Activated naive CD8-positive, alpha-beta T cell (primary cell): Measurements from ENCODE around the gene MBOAT2.
"Not testable (repeated sequence)": the region's sequence is repeated elsewhere in the genome, so short reads cannot be mapped to it uniquely, and the experiment has no call there.

Source experiments
- H3K27ac Mint-ChIP-seq: one replicate; pipeline ENCODE4 v1.8.0; 2021; ENCODE audit warnings: mixed read lengths
- H3K27me3 Mint-ChIP-seq: one replicate; pipeline ENCODE4 v1.8.0; 2021; ENCODE audit warnings: mixed read lengths
- H3K36me3 Mint-ChIP-seq: one replicate; pipeline ENCODE4 v1.8.0; 2021; ENCODE audit warnings: mixed read lengths
- H3K4me1 Mint-ChIP-seq: one replicate; pipeline ENCODE4 v1.8.0; 2021; ENCODE audit warnings: low read depth, mixed read lengths
- H3K4me3 Mint-ChIP-seq: one replicate; pipeline ENCODE4 v1.8.0; 2021; ENCODE audit warnings: mild to moderate bottlenecking, mixed read lengths
- H3K9me3 Mint-ChIP-seq: one replicate; pipeline ENCODE4 v1.8.0; 2021; ENCODE audit warnings: low read depth, mixed read lengths

The MBOAT2 gene

DNA sequence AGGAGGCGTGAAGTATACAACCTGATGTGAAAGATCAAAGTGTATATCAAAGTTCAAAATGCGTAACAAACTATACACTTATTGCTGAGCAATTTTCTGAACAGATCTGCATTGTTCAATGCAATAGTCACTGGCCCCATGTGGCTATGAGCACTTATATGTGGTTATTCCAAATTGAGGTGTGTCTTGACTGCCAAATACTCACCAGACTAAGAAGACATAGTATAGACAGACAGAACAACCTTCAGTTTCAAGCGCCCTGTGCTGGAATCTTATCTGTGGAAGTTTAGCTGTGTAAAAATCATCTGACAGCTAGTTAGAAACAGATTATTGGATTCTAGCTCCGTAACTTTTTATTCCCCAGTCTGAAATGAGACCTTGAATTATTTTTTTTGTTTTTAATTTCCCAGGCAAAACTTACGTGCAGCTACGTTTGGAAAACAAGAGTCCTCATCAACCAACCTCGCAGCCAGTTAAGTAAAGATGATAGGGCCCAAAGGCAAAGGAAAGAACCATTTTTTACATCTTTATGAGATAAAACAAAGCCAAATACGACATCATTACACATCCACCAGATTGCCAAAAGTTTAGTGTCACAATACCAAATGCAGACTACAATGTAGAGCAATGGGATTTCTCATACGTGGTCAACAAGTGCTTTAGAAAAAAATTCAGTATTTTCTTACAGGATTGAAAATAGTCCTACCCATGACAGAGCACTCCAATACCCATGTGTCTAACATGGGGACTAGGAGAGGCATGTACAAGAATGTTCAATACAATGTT lies 37.2 kb downstream of the MBOAT2 start:
- Mint-ChIP-seq H3K4me1 (no peaks in the 10 kb centered on the region), H3K9me3 (peaks cover 5% of the 10 kb centered on the region), H3K27me3 (no peaks in the 10 kb centered on the region), H3K36me3 (no peaks in the 10 kb centered on the region), H3K27ac (no peak overlapping the region), H3K4me3 (no peak overlapping the region)

DNA sequence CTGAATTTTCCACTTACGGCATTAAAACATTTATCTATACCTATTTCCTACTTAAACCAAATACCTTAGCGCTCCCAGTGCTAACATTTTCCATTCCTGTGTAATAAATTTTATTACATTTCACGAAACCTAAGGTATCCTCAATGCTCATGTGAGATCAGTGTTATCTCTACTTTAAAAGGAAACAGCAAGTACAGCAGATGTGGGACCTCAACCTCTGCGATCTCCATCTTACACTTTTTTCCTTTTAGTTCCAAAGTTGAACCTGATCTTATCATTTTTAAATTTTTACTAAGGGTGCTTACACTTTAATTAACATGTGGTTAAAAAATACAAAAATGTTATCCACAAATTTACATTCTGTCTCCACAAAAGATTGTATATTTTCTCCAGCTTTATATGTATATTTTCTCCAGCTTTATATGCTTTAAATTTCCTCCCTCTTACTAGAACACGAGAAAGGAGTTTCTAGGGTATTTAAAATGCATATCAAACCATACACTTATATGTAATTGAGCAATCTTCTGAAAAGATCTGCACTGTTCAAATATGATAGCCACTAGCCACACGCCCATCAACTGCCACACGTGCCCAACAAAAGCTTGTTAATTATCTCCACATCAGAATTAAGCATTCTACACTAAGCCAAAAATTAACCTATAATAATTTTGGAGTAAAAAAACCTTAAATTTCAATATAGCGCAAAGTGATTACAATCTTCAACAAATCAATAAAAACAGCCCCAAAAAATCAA lies 38.1 kb downstream of the MBOAT2 start:
- Mint-ChIP-seq H3K9me3 (peaks cover 5% of the 10 kb centered on the region), H3K4me1 (no peaks in the 10 kb centered on the region), H3K36me3 (no peaks in the 10 kb centered on the region), H3K27ac (no peak overlapping the region), H3K27me3 (no peaks in the 10 kb centered on the region), H3K4me3 (no peak overlapping the region)

DNA sequence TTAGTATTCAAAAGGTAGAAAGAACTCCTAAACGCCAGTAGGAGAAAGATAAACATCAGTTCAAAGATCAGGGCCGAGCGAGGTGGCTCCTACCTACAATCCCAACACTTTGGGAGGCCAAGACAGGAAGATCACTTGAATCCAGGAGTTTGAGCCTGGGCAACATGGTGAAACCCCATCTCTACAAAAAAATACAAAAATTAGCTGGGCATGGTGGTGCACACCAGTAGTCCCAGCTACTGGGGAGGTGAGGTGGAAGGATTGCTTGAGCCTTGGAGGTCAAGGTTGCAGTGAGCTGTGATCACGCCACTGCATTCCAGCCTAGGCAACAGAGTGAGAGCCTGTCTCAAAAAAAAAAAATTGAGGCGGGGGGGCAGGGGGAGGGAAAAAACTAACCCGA lies 40.6 kb downstream of the MBOAT2 start:
- Mint-ChIP-seq H3K27ac (no peak overlapping the region), H3K4me3 (no peak overlapping the region), H3K27me3 (peaks cover 2% of the 10 kb centered on the region), H3K9me3 (no peaks in the 10 kb centered on the region), H3K4me1 (no peaks in the 10 kb centered on the region), H3K36me3 (no peaks in the 10 kb centered on the region)

DNA sequence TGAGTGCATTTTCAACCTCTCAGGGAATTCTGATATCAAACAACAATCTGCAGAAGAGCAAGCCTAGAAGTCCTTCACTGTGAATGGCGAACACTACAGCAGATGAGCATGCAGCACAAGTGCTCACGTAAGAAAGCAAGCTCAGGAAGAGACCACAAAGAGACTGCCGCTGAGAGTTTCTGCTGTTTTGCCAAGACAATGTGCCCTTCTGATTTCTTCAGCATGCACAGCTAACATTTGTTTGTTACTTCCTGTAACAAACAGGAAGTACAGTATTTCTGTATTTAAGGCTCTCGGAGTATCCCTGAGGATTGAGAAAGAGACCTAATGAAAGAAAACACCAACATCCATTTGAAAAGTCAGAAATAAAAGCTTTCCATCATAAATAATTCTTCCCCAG lies 45.9 kb downstream of the MBOAT2 start:
- Mint-ChIP-seq H3K4me1 (no peaks in the 10 kb centered on the region), H3K36me3 (peaks cover 7% of the 10 kb centered on the region), H3K27me3 (peaks cover 9% of the 10 kb centered on the region), H3K27ac (no peak overlapping the region), H3K9me3 (peaks cover 15% of the 10 kb centered on the region), H3K4me3 (no peak overlapping the region)

DNA sequence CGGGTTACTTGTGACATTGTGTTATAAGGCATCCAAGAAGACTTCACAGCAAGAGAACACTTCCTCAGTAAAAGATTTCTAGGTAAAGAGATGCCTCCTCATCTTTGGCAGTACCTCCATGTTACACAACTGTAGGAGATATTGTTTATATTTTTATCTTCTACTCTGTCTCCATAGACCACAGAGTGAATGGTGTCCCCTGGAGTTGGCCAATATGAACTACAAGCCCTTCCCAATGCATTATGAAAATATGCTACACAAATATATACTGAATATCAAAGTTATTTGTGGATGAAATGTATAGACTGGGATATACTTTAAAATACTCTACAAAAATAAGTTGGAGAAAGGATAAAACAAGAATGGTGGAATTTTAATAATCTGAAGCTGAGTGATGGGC lies 46.7 kb downstream of the MBOAT2 start:
- Mint-ChIP-seq H3K4me1 (no peaks in the 10 kb centered on the region), H3K9me3 (peaks cover 21% of the 10 kb centered on the region), H3K36me3 (peaks cover 11% of the 10 kb centered on the region), H3K4me3 (no peak overlapping the region), H3K27me3 (peaks cover 15% of the 10 kb centered on the region), H3K27ac (no peak overlapping the region)

DNA sequence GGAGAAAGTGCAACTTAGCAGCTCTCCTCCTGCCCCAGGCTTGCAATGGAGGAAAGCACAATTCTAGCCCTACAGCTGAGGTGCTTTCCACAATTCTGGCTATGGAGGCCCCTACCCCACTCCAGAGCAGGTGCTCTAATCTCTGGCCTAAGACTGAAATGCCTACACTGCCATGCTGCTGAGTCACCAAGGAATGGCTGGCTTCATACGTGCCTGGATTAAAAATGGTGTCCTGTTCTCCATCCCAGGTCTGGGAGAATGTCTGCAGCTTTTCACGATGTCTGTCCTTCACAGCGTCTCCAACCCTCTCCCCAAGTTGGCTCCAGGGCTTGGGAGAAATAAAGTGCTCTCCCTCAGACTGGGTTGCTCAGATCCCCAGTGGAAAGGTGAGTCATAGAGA lies 48.5 kb downstream of the MBOAT2 start:
- H3K36me3 Mint-ChIP-seq: peaks cover 11% of the 10 kb centered on the region
- H3K4me3 Mint-ChIP-seq: no peak overlapping the region
- H3K27me3 Mint-ChIP-seq: peaks cover 18% of the 10 kb centered on the region
- no peaks in the 10 kb centered on the region for H3K4me1 Mint-ChIP-seq
- peaks cover 21% of the 10 kb centered on the region for H3K9me3 Mint-ChIP-seq
- H3K27ac Mint-ChIP-seq: no peak overlapping the region

DNA sequence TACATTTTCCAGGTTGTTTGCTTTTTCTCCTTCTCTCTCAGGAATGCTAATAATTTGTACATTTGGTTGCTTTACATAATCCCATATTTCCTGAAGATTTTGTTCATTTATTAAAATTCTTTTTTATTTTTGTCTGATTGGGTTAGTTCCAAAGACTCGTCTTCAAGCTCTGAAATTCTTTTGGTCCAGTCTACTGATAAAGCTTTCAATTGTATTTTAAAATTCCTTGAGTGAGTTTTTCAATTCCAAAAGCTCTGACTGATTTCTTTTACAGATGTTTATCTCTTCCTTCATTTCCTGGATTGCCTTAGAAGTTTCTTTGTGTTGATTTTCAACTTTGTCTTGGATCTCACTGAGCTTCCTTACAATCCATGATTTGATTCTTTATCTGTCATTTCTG lies 50.0 kb downstream of the MBOAT2 start:
- H3K4me1 Mint-ChIP-seq: no peaks in the 10 kb centered on the region
- no peak overlapping the region for H3K4me3 Mint-ChIP-seq
- H3K36me3 Mint-ChIP-seq: peaks cover 11% of the 10 kb centered on the region
- H3K27ac Mint-ChIP-seq: no peak overlapping the region
- peaks cover 22% of the 10 kb centered on the region for H3K27me3 Mint-ChIP-seq
- H3K9me3 Mint-ChIP-seq: peaks cover 24% of the 10 kb centered on the region

DNA sequence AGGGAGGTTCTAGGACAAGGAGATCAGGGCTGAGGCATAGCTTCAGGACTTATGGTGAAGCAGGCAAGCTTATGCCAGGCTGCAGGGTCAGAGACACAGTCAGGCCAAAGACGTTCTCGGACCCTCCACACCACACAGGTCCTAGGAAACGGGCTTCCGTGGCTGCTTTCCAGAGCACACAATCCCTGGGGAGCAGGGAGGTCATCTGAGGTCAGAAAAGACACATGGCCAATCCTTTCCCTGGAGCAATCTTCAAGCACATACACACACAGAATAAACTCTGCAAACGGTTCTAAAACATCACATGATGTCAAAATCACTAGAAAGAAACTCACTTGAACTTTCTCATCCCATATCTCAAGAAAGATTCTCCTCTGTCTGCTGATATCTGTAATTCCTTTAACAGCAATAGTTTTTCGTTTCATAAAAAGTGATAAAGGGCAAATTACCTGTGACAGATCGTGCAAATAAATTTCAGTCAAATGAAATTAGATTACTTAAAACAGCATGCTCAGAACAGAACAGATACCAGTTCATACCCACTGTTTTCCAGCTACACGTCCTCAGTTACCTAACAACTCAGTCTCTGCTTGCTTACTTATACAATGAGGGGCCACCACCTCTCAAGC lies 63.9 kb downstream of the MBOAT2 start:
- Mint-ChIP-seq H3K27ac (no peak overlapping the region), H3K4me3 (no peak overlapping the region), H3K27me3 (no peaks in the 10 kb centered on the region), H3K4me1 (no peaks in the 10 kb centered on the region), H3K9me3 (no peaks in the 10 kb centered on the region), H3K36me3 (peaks cover 4% of the 10 kb centered on the region)

DNA sequence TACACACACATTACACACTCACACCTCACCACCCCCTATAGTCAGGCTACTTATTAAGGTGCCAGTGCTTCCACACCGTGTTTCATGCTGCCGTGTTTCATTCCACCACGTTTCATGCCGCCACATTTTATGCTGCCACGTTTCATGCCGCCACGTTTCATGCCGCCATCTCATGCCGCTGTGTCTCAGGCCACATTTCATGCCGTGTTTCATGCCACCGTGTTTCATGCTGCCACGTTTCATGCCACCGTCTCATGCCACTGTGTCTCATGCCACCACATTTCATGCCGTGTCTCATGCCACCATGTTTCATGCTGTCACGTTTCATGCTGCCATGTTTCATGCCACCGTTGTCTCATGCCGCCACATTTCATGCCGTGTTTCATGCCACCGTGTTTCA lies 65.1 kb downstream of the MBOAT2 start:
- no peaks in the 10 kb centered on the region for H3K27me3 Mint-ChIP-seq
- no peaks in the 10 kb centered on the region for H3K9me3 Mint-ChIP-seq
- H3K4me1 Mint-ChIP-seq: no peaks in the 10 kb centered on the region
- H3K36me3 Mint-ChIP-seq: peaks cover 4% of the 10 kb centered on the region
- H3K27ac Mint-ChIP-seq: no peak overlapping the region
- H3K4me3 Mint-ChIP-seq: no peak overlapping the region

DNA sequence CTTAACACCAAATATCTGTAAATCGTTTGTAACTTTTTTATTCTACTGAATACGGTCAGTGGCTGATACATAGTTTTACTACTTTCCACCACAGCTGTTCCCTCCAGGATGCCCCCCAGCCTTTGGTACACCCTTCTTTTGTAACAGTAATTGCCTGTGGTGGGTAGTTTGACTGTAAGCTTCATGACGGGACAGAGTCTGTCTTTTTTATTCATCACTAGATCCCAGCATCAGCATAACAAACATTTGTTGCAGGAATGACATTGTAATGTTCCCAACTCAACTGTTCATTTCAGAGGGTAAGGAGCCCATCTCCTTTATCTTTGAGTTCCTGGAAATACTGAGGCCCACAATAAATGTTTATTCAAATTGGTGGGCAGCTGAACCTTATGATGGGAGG lies 67.5 kb downstream of the MBOAT2 start:
- no peak overlapping the region for H3K4me3 Mint-ChIP-seq
- H3K27ac Mint-ChIP-seq: no peak overlapping the region
- H3K27me3 Mint-ChIP-seq: no peaks in the 10 kb centered on the region
- no peaks in the 10 kb centered on the region for H3K4me1 Mint-ChIP-seq
- H3K36me3 Mint-ChIP-seq: peaks cover 4% of the 10 kb centered on the region
- no peaks in the 10 kb centered on the region for H3K9me3 Mint-ChIP-seq

DNA sequence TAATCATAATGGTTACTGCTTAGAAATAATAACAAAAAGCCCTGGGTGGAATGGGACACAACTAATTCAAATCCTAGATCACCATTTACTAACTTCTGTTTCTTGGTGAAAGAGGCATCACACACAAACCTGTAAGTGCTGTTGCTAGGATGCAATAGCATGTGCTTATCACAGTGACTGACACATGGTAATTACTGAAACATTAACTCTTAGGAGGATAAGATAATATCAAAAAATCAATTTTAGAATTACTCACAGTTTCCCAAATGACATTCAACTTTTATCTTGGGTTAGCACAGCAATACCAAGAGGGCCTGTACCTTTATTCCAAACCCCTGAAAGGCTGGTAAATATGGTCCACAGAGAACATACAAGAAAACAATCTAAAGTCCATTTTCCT lies 69.1 kb downstream of the MBOAT2 start:
- no peak overlapping the region for H3K27ac Mint-ChIP-seq
- H3K4me1 Mint-ChIP-seq: no peaks in the 10 kb centered on the region
- H3K27me3 Mint-ChIP-seq: no peaks in the 10 kb centered on the region
- no peaks in the 10 kb centered on the region for H3K36me3 Mint-ChIP-seq
- no peaks in the 10 kb centered on the region for H3K9me3 Mint-ChIP-seq
- no peak overlapping the region for H3K4me3 Mint-ChIP-seq

DNA sequence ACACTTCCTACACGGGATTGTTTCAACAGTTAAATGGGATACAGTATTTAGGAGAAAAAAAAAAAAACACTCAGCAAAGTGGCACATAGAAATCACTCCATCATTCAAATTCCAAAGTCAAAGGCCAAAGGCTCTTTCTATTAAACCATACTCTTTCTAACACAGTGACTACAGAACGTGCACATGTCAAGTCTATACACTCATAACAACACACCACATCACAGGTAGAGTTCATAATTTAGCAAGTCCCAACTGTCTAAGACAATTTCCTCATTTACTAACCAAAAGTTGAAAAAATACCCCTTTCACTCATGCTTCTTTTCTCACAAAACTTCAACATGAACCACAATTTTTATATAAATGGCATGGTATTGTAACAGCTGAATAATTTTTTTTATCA lies 70.8 kb downstream of the MBOAT2 start:
- no peaks in the 10 kb centered on the region for H3K4me1 Mint-ChIP-seq

DNA sequence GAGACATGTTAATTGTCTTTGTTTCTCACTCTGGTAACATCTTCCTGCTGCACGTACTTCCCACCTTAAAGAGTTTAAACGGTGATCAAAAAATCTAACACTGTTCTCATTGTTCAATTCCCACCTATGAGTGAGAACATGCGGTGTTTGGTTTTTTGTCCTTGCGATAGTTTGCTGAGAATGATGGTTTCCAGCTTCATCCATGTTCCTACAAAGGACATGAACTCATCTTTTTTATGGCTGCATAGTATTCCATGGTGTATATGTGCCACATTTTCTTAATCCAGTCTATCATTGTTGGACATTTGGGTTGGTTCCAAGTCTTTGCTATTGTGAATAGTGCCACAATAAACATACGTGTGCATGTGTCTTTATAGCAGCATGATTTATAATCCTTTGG lies 73.3 kb downstream of the MBOAT2 start:
- not testable (repeated sequence) for H3K9me3 Mint-ChIP-seq

More for the DNA sequence above, 70.8 kb downstream of the MBOAT2 start:
- H3K27ac Mint-ChIP-seq: no peak overlapping the region
- H3K9me3 Mint-ChIP-seq: no peaks in the 10 kb centered on the region
- no peaks in the 10 kb centered on the region for H3K27me3 Mint-ChIP-seq
- no peaks in the 10 kb centered on the region for H3K36me3 Mint-ChIP-seq
- no peak overlapping the region for H3K4me3 Mint-ChIP-seq

DNA sequence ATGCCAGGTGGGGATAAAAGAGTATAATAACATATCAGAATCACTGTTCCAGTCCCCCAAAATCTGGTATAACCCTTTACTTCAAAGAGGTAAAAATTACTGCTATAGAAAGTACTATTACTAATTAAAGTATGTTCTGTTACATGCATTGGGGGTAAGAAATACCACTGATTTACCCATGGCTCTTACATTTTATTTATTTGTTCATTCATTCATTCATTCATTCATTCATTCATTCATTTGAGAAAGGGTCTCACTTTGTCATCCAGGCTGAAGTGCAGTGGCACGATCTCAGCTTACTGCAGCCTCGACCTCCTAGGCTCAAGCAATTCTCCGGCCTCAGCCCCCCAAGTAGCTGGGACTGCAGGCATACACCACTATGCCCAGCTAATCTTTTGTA lies 74.4 kb downstream of the MBOAT2 start:
- peaks cover 3% of the 10 kb centered on the region for H3K27me3 Mint-ChIP-seq
- H3K4me1 Mint-ChIP-seq: no peaks in the 10 kb centered on the region
- no peaks in the 10 kb centered on the region for H3K36me3 Mint-ChIP-seq
- H3K9me3 Mint-ChIP-seq: no peaks in the 10 kb centered on the region
- H3K4me3 Mint-ChIP-seq: no peak overlapping the region
- no peak overlapping the region for H3K27ac Mint-ChIP-seq

More for the DNA sequence above, 73.3 kb downstream of the MBOAT2 start:
- not testable (repeated sequence) for H3K4me1 Mint-ChIP-seq, H3K4me3 Mint-ChIP-seq, H3K27me3 Mint-ChIP-seq, H3K27ac Mint-ChIP-seq, H3K36me3 Mint-ChIP-seq
